ENCODE results near the gene KCNE1. TPM values are rescaled to one million over a fixed set of nuclear protein-coding genes. Genes with fewer than 3 reads are reported as not detected.
A peak's percentile ranks its signal among the peaks of the same experiment; 100 is the strongest.

The KCNE1 gene
- total and polyA plus RNA-seq, 7 experiments from 2014 or later, result 0.24 to 9.2 (median 0.49) TPM; not detected in 2

- Histone ChIP-seq H3K9me3 (ENCODE audit: control insufficient read depth in 2 of 3, low read length in 3 of 3) (peaks cover 0 to 4% (median 0%) of the 10 kb centered on the region in 3 experiments), H3K4me3 (ENCODE audit: low read length) (peak overlapping the region; percentile 40), H3K4me1 (ENCODE audit: control insufficient read depth in 2 of 2, insufficient read depth in 2 of 2, low read length in 2 of 2) (no peaks in the 10 kb centered on the region), H3K27me3 (ENCODE audit: control insufficient read depth in 2 of 2, insufficient read depth in 2 of 2, low read length in 2 of 2) (no peaks in the 10 kb centered on the region), H3K27ac (ENCODE audit: low read depth, low read length) (peak overlapping the region; percentile 36), H3K36me3 (ENCODE audit: control insufficient read depth in 2 of 3, insufficient read depth in 3 of 3, low read length in 3 of 3) (peaks cover 0 to 4% (median 0%) of the 10 kb centered on the region in 3 experiments)
- CTCF ChIA-PET, result no interaction called here
- intact Hi-C loops (cut with micrococcal nuclease), result no loop called here
- peak overlapping the region; percentile 44 to 80 (median 65) for H3K4me3 Mint-ChIP-seq
- peaks cover 0 to 14% (median 10%) of the 10 kb centered on the region in 7 donors for H3K4me1 Mint-ChIP-seq
- peaks cover 0 to 10% (median 4%) of the 10 kb centered on the region in 5 donors for H3K36me3 Mint-ChIP-seq
- POLR2A ChIA-PET, result no interaction called here
- no peaks in the 10 kb centered on the region for H3K27me3 Mint-ChIP-seq
- ATAC-seq (no peak), DNase-seq (peak in 3 of 9 donors; percentile 2 to 44 (median 10))
- peak overlapping the region in 8 of 9 donors; percentile 11 to 86 (median 73) for H3K27ac Mint-ChIP-seq
- H3K9me3 Mint-ChIP-seq, result peaks cover 0 to 17% (median 4%) of the 10 kb centered on the region in 11 donors
Measured at GRCh38 chr21:34526618-34527290, 14.7 kb upstream of the KCNE1 start.

GRCh38 chr21:34526241-34526617 lies 14.2 kb upstream of the KCNE1 start:
- Mint-ChIP-seq H3K27ac (peak overlapping the region in 8 of 9 donors; percentile 11 to 86 (median 73)), H3K4me1 (peaks cover 0 to 14% (median 10%) of the 10 kb centered on the region in 7 donors), H3K27me3 (no peaks in the 10 kb centered on the region), H3K9me3 (peaks cover 0 to 17% (median 4%) of the 10 kb centered on the region in 11 donors), H3K4me3 (peak overlapping the region; percentile 44 to 80 (median 65)), H3K36me3 (peaks cover 0 to 15% (median 4%) of the 10 kb centered on the region in 5 donors)
- no peak for ATAC-seq
- H3K36me3 ChIP-seq (ENCODE audit: control insufficient read depth in 2 of 3, insufficient read depth in 3 of 3, low read length in 3 of 3), result peaks cover 0 to 8% (median 0%) of the 10 kb centered on the region in 3 experiments
- H3K9me3 ChIP-seq (ENCODE audit: control insufficient read depth in 2 of 3, low read length in 3 of 3), result peaks cover 0 to 4% (median 0%) of the 10 kb centered on the region in 3 experiments
- CTCF ChIA-PET, result no interaction called here
- peak overlapping the region; percentile 40 for H3K4me3 ChIP-seq (ENCODE audit: low read length)
- no peak for DNase-seq
- H3K27ac ChIP-seq (ENCODE audit: low read depth, low read length), result peak overlapping the region; percentile 36
- POLR2A ChIA-PET, result no interaction called here
- no peaks in the 10 kb centered on the region for H3K27me3 ChIP-seq (ENCODE audit: control insufficient read depth in 2 of 2, insufficient read depth in 2 of 2, low read length in 2 of 2)
- intact Hi-C loops (cut with micrococcal nuclease), result no loop called here
- H3K4me1 ChIP-seq (ENCODE audit: control insufficient read depth in 2 of 2, insufficient read depth in 2 of 2, low read length in 2 of 2), result no peaks in the 10 kb centered on the region

GRCh38 chr21:34524646-34525601 lies 12.9 kb upstream of the KCNE1 start:
- Mint-ChIP-seq H3K9me3 (peaks cover 0 to 17% (median 4%) of the 10 kb centered on the region in 11 donors), H3K36me3 (peaks cover 0 to 26% (median 3%) of the 10 kb centered on the region in 5 donors), H3K27ac (no peak overlapping the region), H3K27me3 (no peaks in the 10 kb centered on the region), H3K4me1 (peaks cover 0 to 14% (median 10%) of the 10 kb centered on the region in 7 donors), H3K4me3 (no peak overlapping the region)
- H3K9me3 ChIP-seq (ENCODE audit: control insufficient read depth in 2 of 3, low read length in 3 of 3), result peaks cover 0 to 4% (median 0%) of the 10 kb centered on the region in 3 experiments
- no peak overlapping the region for H3K27ac ChIP-seq (ENCODE audit: low read depth, low read length)
- H3K27me3 ChIP-seq (ENCODE audit: control insufficient read depth in 2 of 2, insufficient read depth in 2 of 2, low read length in 2 of 2), result no peaks in the 10 kb centered on the region
- H3K4me3 ChIP-seq (ENCODE audit: low read length), result no peak overlapping the region
- no peaks in the 10 kb centered on the region for H3K4me1 ChIP-seq (ENCODE audit: control insufficient read depth in 2 of 2, insufficient read depth in 2 of 2, low read length in 2 of 2)
- DNase-seq, result no peak
- intact Hi-C loops (cut with micrococcal nuclease), result no loop called here
- ChIA-PET CTCF (no interaction called here), POLR2A (no interaction called here)
- H3K36me3 ChIP-seq (ENCODE audit: control insufficient read depth in 2 of 3, insufficient read depth in 3 of 3, low read length in 3 of 3), result peaks cover 0 to 8% (median 0%) of the 10 kb centered on the region in 3 experiments
- ATAC-seq, result no peak

- H3K4me1 ChIP-seq (ENCODE audit: control insufficient read depth in 2 of 2, insufficient read depth in 2 of 2, low read length in 2 of 2), result no peaks in the 10 kb centered on the region
- ATAC-seq (no peak), DNase-seq (no peak)
- no peak overlapping the region for H3K27ac Mint-ChIP-seq
- no peaks in the 10 kb centered on the region for H3K27me3 ChIP-seq (ENCODE audit: control insufficient read depth in 2 of 2, insufficient read depth in 2 of 2, low read length in 2 of 2)
- H3K9me3 ChIP-seq (ENCODE audit: control insufficient read depth in 2 of 3, low read length in 3 of 3), result peaks cover 0 to 4% (median 0%) of the 10 kb centered on the region in 3 experiments
- peaks cover 0 to 8% (median 0%) of the 10 kb centered on the region in 3 experiments for H3K36me3 ChIP-seq (ENCODE audit: control insufficient read depth in 2 of 3, insufficient read depth in 3 of 3, low read length in 3 of 3)
- ChIA-PET CTCF (no interaction called here), POLR2A (no interaction called here)
- no peaks in the 10 kb centered on the region for H3K27me3 Mint-ChIP-seq
- no peak overlapping the region for H3K4me3 ChIP-seq (ENCODE audit: low read length)
- peaks cover 0 to 16% (median 10%) of the 10 kb centered on the region in 7 donors for H3K4me1 Mint-ChIP-seq
- H3K36me3 Mint-ChIP-seq, result peaks cover 0 to 37% (median 3%) of the 10 kb centered on the region in 5 donors
- H3K4me3 Mint-ChIP-seq, result no peak overlapping the region
- peaks cover 0 to 7% (median 2%) of the 10 kb centered on the region in 11 donors for H3K9me3 Mint-ChIP-seq
- intact Hi-C loops (cut with micrococcal nuclease), result no loop called here
- no peak overlapping the region for H3K27ac ChIP-seq (ENCODE audit: low read depth, low read length)
Measured at GRCh38 chr21:34523019-34523555, 11.1 kb upstream of the KCNE1 start.

- no peaks in the 10 kb centered on the region for H3K27me3 Mint-ChIP-seq
- H3K36me3 Mint-ChIP-seq, result peaks cover 0 to 42% (median 9%) of the 10 kb centered on the region in 5 donors
- peak; percentile 43 for ATAC-seq
- peaks cover 0 to 22% (median 18%) of the 10 kb centered on the region in 7 donors for H3K4me1 Mint-ChIP-seq
- Histone ChIP-seq H3K4me1 (ENCODE audit: control insufficient read depth in 2 of 2, insufficient read depth in 2 of 2, low read length in 2 of 2) (peaks cover 0 to 5% of the 10 kb centered on the region in 2 donors), H3K9me3 (ENCODE audit: control insufficient read depth in 2 of 3, low read length in 3 of 3) (no peaks in the 10 kb centered on the region), H3K27me3 (ENCODE audit: control insufficient read depth in 2 of 2, insufficient read depth in 2 of 2, low read length in 2 of 2) (no peaks in the 10 kb centered on the region), H3K4me3 (ENCODE audit: low read length) (no peak overlapping the region), H3K36me3 (ENCODE audit: control insufficient read depth in 2 of 3, insufficient read depth in 3 of 3, low read length in 3 of 3) (peaks cover 0 to 8% (median 0%) of the 10 kb centered on the region in 3 experiments), H3K27ac (ENCODE audit: low read depth, low read length) (no peak overlapping the region)
- no peak overlapping the region for H3K4me3 Mint-ChIP-seq
- intact Hi-C loops (cut with micrococcal nuclease), result no loop called here
- POLR2A ChIA-PET, result no interaction called here
- no peak overlapping the region for H3K27ac Mint-ChIP-seq
- CTCF ChIA-PET, result no interaction called here
- H3K9me3 Mint-ChIP-seq, result no peaks in the 10 kb centered on the region
- DNase-seq, result no peak
Measured at GRCh38 chr21:34522284-34522683, 10.3 kb upstream of the KCNE1 start.

DNA sequence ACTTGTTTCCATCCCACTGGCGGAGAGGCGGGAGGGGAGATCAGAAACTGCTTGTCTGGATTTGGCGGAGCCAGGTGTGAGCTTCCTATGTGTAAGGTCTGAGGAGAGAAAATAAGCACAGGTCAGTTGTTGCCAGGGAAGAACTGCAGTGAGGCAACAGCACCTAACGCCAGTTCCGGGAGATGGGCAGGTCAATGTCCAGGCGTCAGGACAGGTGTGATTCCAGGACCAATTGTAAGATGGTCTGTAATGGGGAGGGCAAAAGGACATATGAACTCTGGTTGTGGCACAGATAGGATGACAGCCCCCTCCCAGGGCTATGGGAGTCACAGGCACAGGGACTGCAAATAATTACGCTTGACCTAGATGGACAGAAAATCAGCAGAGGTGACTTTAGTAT lies 9.6 kb upstream of the KCNE1 start:
- Mint-ChIP-seq H3K4me3 (no peak overlapping the region), H3K9me3 (no peaks in the 10 kb centered on the region), H3K36me3 (peaks cover 0 to 44% (median 9%) of the 10 kb centered on the region in 5 donors), H3K27ac (no peak overlapping the region), H3K27me3 (no peaks in the 10 kb centered on the region), H3K4me1 (peaks cover 0 to 17% (median 12%) of the 10 kb centered on the region in 7 donors)
- Histone ChIP-seq H3K4me3 (ENCODE audit: low read length) (no peak overlapping the region), H3K9me3 (ENCODE audit: control insufficient read depth in 2 of 3, low read length in 3 of 3) (no peaks in the 10 kb centered on the region), H3K4me1 (ENCODE audit: control insufficient read depth in 2 of 2, insufficient read depth in 2 of 2, low read length in 2 of 2) (peaks cover 0 to 6% of the 10 kb centered on the region in 2 donors), H3K27me3 (ENCODE audit: control insufficient read depth in 2 of 2, insufficient read depth in 2 of 2, low read length in 2 of 2) (no peaks in the 10 kb centered on the region), H3K27ac (ENCODE audit: low read depth, low read length) (no peak overlapping the region), H3K36me3 (ENCODE audit: control insufficient read depth in 2 of 3, insufficient read depth in 3 of 3, low read length in 3 of 3) (peaks cover 0 to 8% (median 0%) of the 10 kb centered on the region in 3 experiments)
- DNase-seq (no peak), ATAC-seq (no peak)
- ChIA-PET POLR2A (no interaction called here), CTCF (interaction anchor here (0.5 kb wide), 1 partner anchor 50 kb away, joined by 3 read pairs; no protein-coding TSS in a partner anchor)
- intact Hi-C loops (cut with micrococcal nuclease), result no loop called here
